HG03439 (cell line): ENCODE data around the gene FNDC7.
"Not testable (repeated sequence)": the region's sequence is repeated elsewhere in the genome, so short reads cannot be mapped to it uniquely, and the experiment has no call there.

Experiments used
- ATAC-seq: cut with Tn5 transposase; IDR thresholded peaks from one replicate; pipeline ENCODE4 v1.9.1; 2021; ENCODE audit warnings: mild to moderate bottlenecking, moderate library complexity; ENCODE audit not compliant: unreplicated experiment

The FNDC7 gene

GRCh38 chr1:108695535-108695934 is 17.2 kb upstream of the FNDC7 start:
- no peak for ATAC-seq

GRCh38 chr1:108699375-108700332 is 13.1 kb upstream of the FNDC7 start:
- ATAC-seq: no peak

- ATAC-seq: no peak
These were observed 11.4 kb upstream of the FNDC7 start for GRCh38 chr1:108701176-108701849.

GRCh38 chr1:108702109-108702508 is 10.6 kb upstream of the FNDC7 start:
- not testable (repeated sequence) for ATAC-seq

GRCh38 chr1:108703939-108704338 is 8.8 kb upstream of the FNDC7 start:
- no peak for ATAC-seq

- ATAC-seq: no peak
These were observed 8.2 kb upstream of the FNDC7 start for GRCh38 chr1:108704496-108704895.

GRCh38 chr1:108706643-108707042 is 6.1 kb upstream of the FNDC7 start:
- no peak for ATAC-seq

- ATAC-seq: no peak
These were observed 3.7 kb upstream of the FNDC7 start for GRCh38 chr1:108708691-108709660.

- ATAC-seq: no peak
These were observed 3.2 kb downstream of the FNDC7 start for GRCh38 chr1:108715932-108716331.

GRCh38 chr1:108716437-108717230 is 3.9 kb downstream of the FNDC7 start:
- no peak for ATAC-seq

- ATAC-seq: no peak
These were observed 5.1 kb downstream of the FNDC7 start for GRCh38 chr1:108717774-108718316.

GRCh38 chr1:108718927-108719655 is 6.4 kb downstream of the FNDC7 start:
- ATAC-seq: no peak

GRCh38 chr1:108719656-108720435 is 7.1 kb downstream of the FNDC7 start:
- no peak for ATAC-seq

- no peak for ATAC-seq
These were observed 9.6 kb downstream of the FNDC7 start for GRCh38 chr1:108722292-108722691.

- no peak for ATAC-seq
These were observed 13.2 kb downstream of the FNDC7 start for GRCh38 chr1:108725906-108726305.

- ATAC-seq: no peak
These were observed 15.7 kb downstream of the FNDC7 start for GRCh38 chr1:108728327-108728923.

GRCh38 chr1:108729481-108729880 is 16.8 kb downstream of the FNDC7 start:
- no peak for ATAC-seq

GRCh38 chr1:108732398-108732797 is 19.7 kb downstream of the FNDC7 start:
- ATAC-seq: no peak
